ENCODE measurements around the gene PIEZO2. TPM values are rescaled to one million over a fixed set of nuclear protein-coding genes. Genes with fewer than 3 reads are reported as not detected.
"Not testable (repeated sequence)": the region's sequence is repeated elsewhere in the genome, so short reads cannot be mapped to it uniquely, and the experiment has no call there.

Gene PIEZO2
- polyA plus RNA-seq (ENCODE audit: insufficient read length in 10 of 10): 10 to 100 TPM; 22.1 to 56.5 (median 46.2) TPM
- long read RNA-seq, donor 1, partial matches to known transcripts: 0 of 3 reads
- long read RNA-seq, donor 1, other reads (novel, unspliced or antisense): 0 of 3 reads
- long read RNA-seq, donor 2, partial matches to known transcripts: 0 of 4 reads
- long read RNA-seq, donor 2, other reads (novel, unspliced or antisense): 0 of 4 reads
- long read RNA-seq, donor 3: 0 reads
- long read RNA-seq, donor 4: 0 reads
- long read RNA-seq, donor 5, partial matches to known transcripts: 0 of 2 reads
- long read RNA-seq, donor 5, other reads (novel, unspliced or antisense): 0 of 2 reads
- long read RNA-seq, donor 6: 0 reads
- long read RNA-seq, donor 7: 0 reads
- long read RNA-seq, donor 8, partial matches to known transcripts: 0 of 1 reads
- long read RNA-seq, donor 8, other reads (novel, unspliced or antisense): 0 of 1 reads
- long read RNA-seq, donor 9: 0 reads

- peak; percentile 80 to 95 (median 89) for DNase-seq
Measured at GRCh38 chr18:11149441-11150270, at the start of gene PIEZO2. Gene PIEZO2, minus strand, starts transcription at chr18:11149569. Its CDS starts 981 bp downstream, at chr18:11148588.

- DNase-seq: no peak
Measured at GRCh38 chr18:11183637-11184036, 34.3 kb upstream of the PIEZO2 start.

GRCh38 chr18:11181629-11182028 lies 32.3 kb upstream of the PIEZO2 start:
- DNase-seq: not testable (repeated sequence)

DNA sequence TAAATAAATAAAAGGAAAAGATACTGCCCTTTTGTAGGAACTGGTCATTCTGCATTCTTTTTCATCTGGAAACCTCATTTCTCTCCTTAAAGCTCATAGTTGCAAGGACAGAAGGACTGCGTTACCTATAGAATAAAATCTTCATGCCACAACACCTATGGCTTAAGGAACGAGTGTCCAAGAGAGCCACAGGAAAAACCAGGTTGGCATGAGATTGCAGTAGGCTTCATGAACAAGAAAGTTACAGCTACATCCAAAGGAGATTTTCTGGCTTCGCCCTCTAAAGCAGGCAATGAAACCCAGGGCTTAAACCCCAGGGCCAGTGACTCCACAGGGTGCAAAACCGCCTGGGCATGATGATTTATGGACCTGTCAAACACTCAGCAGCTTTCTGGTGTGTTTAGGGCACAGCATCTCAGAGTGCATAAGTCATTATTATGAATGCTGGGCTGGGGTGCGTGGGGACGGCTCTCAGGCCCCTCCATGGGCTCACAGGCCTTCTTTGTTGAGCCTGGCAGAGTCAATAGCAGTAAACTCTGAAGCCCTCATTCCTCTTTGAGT lies 30.7 kb upstream of the PIEZO2 start:
- DNase-seq: no peak

- DNase-seq: no peak
Measured at GRCh38 chr18:11178951-11179549, 29.7 kb upstream of the PIEZO2 start.

DNA sequence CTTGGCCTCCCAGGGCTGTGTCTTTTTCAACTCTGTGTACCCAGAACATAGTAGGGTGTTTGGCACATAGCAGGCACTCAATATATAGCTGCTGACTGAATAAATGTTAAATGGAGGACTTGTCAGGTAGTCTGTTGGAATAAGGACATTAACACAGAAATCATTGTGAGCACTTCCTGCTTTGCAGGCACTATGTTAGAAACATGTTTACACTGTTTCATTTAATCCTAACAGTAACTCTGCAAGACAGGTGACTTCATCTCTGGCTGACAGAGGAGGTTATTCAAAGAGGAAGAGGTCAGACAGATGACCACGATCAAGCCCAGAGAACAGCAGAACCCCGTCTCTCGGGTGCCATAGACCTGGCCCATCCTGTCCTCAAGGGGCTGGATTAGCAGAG lies 28.0 kb upstream of the PIEZO2 start:
- no peak for DNase-seq

DNA sequence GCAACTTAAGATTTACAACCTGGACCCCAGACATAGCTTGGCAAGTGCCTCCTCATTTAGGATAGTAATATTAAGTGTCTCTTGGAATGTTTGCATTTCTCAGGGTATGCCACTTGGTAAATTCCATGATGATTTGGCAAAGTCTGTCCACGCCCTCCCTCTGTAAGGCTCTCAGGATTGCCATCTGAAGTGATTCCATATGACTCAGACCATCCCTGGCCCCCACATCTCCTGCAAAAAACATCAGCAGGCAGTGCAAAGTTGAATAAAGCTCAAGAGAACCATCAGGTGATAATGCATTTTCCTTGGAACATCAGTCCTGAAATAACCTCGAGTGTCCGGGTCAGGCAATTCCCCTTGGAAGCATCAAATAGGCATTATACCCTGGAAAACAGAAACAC lies 27.1 kb upstream of the PIEZO2 start:
- peak; percentile 45 to 78 (median 73) for DNase-seq

- peak; percentile 56 to 72 (median 70) for DNase-seq
Measured at GRCh38 chr18:11175266-11175979, 26.1 kb upstream of the PIEZO2 start.

DNA sequence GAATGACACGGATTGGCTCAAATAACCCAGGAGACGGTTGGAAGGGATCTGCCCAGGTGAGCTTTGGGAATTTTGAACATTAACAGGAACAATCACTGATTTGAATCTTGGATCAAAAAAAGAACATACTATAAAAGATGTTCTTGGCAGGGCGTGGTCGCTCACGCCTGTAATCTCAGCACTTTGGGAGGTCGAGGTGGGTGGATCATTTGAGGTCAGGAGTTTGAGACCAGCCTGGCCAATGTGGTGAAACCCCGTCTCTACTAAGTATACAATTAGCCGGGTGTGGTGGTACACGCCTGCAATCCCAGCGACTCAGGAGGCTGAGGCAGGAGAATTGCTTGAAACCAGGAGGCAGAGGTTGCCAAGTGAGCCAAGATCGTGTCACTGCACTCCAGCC lies 24.8 kb upstream of the PIEZO2 start:
- DNase-seq: not testable (repeated sequence)

DNA sequence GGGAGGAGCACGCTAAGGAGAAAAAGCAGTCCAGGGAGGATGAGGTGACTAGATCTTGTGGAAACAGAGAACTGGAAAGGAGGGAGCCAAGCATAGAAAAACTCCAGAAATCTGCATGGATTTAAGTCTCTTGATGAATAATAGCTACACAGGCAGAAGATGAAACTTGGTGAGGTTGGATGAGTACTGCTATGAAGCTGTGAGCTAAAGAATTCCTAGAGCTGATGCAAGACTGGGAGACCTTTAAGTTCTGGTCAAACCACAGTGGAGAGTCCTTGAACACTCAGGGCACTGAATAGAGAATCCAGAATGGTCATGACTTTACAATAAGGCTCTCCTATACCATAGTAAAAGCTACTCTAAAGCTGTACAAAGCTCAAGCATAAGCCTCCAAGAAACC lies 18.4 kb upstream of the PIEZO2 start:
- no peak for DNase-seq

- no peak for DNase-seq
Measured at GRCh38 chr18:11165952-11166351, 16.6 kb upstream of the PIEZO2 start.

GRCh38 chr18:11165138-11165537 lies 15.8 kb upstream of the PIEZO2 start:
- DNase-seq: no peak

GRCh38 chr18:11163665-11164064 lies 14.3 kb upstream of the PIEZO2 start:
- DNase-seq: no peak

- no peak for DNase-seq
Measured at GRCh38 chr18:11162889-11163288, 13.5 kb upstream of the PIEZO2 start.

DNA sequence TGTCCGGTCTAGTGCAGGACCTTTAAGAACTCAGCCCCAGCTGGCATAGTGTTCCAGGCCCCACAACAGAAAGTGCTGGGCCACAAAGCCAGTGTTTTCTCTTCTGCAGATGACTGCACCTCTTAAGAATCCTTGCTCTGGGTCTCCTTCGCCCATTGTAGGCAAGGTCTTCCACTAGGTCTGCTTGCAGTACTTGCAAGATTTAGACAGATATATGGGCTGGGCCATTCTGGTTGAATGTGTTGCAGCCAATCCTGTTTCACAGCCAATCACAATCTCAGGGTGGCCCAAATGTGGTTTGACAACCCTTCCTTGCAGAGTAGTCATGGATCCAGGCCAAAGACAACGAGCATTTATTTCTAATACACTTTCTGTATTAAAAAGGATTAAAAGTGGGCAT lies 13.1 kb upstream of the PIEZO2 start:
- DNase-seq: no peak

DNA sequence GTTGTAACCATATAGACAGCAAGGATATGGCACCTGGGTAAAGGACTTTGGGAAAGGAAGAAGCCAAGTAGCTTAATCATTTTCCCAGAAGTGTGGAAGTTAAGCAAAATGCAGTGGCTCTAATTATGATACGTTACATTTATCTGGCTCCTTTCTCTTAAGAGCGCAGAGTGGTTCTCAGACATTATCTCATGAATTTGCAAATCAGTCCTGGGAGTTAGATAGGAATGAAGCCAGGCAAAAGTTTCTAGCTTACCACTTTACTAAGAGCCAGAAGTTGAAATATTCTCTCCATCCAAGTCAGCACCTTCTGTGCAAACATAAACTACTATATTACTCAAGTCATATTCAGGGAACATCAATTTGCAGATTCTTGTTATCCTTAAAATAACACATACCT lies 10.9 kb upstream of the PIEZO2 start:
- no peak for DNase-seq

DNA sequence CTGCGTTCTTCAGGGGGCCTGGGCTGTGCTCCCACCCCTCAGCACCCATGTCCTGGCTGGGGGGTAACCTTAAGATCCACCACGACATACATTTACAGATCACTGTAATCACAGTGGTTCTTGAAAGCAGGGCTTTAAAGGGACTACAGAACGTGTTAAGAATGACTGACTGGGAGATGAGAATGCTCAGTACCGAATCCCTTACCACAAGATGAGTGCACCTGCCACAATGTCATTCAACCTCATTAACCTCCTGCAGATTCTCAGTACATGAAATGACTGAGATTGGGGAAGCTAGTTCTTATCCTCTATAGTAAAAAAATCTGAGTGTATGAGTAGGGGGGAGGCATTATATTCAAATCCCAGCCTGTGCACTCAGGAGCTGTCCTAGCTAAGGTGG lies 10.5 kb upstream of the PIEZO2 start:
- DNase-seq: no peak

DNA sequence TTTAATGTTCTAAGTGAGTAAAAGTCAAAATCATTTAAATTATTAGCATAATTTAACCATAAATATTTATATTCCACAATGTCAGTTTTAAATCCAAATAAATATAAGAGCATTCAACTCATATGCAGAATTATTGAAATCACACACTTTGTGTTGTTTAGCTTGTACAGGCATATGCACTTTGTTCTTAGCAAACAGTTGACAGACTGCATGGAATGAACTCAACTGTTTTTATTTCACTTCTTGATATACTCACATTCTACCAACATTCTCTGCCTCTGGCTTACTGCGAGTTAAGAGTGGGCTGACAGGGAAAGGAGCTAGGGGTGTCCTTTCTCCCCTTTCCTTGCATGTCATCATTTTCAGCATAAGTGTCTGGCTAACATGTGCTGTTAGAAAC lies 7.6 kb upstream of the PIEZO2 start:
- DNase-seq: no peak

DNA sequence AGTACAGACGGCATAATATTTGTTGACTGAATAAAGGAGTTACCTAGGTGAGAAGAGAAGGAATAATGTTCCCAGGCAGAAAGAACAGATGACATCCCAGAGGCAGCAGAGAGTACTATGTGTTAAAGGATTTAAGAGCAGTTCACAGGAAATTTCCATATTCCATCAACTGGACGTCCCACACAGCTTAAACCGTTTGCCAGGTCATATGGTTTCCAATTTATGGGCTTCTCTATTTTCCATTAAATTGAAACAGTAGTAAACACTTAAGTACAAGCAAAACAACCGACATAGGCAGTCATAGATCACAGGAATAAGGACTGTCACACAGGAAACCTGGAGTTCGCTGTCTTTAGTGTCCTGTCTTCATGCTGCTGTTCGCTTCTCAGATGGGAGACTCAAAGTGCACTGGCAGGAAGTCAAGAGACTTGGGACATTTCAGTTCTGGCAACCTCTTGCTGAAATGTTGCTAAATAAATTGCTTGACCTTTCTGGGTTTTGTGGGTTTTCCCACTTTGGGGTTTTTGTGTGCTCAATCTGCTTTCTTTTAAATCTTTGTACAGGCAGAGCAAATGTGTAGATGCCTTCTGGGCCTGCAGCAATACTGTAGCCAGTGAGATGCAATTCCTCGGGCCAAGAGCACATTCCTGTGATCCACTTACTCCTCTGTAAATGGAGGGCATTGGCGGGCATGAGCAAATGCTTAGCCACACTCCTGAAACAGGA lies 5.8 kb upstream of the PIEZO2 start:
- DNase-seq: peak in 2 of 3 donors; percentile 33 to 75

DNA sequence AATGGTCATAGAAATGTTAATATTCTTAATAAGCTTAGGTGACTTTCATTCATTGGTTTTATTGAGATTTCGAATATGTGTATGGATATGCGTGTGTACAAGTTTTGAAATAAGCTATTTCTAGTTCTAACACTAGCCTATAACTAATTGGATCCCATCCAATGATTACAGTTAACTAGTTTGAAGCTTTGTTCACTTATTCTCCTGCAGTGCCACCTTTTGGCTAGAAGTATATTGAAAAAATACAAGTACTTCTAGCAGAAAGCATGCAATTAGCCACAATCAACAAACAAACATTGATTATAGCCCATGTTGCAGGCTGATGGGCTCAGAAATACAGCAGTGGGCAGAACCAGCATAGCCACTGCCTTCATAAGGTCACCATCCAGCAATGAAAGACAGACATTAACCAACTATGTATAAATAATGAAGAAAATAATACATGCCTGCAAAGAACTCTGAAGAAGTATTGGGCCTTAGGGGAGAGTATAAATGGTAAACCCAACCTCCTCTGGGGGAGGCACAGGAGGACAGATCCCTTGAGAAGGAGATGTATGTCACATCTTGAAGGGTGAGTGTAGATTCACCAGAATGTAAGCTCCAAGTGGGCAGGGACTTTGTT lies 5.1 kb upstream of the PIEZO2 start:
- peak in 2 of 3 donors; percentile 45 to 77 for DNase-seq

All from muscle of back (tissue), 13 donors.